ENCODE data around the gene PARD3B.

DNA sequence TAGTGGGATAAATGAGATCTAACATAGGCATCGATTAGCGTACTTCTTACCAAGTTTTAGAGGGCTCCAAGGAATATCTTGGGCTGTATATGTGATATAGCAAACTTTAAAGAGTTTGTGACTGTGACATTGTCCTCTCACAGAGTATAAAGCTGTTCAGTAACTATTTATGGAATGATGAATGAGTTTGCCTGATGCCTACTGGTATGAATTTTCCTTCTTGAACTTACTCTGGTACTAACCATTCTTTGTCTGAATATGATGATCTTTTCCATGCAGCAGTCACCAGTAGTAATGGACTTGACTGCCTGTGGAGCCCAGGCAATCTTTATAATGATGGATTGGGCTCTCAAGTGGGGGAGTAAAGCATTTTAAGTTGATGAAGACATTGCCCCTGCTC lies 120.5 kb downstream of the PARD3B start:
- TF ChIP-seq GATA3 (IDR thresholded peaks at IDR 0.05; ENCODE audit: low read depth, low read length) (no peak), GATA2 (IDR thresholded peaks at IDR 0.05; ENCODE audit: low read depth, low read length) (no peak)

All from SH-SY5Y (cell line).